AG10803 (cell line): ENCODE results near the gene CEP97.

ENCODE experiments used
- DNase-seq: peaks from one replicate; pipeline ENCODE4 v3.0.0; 2010; ENCODE audit warnings: low read depth
- H3K4me3 ChIP-seq: 2 replicates; pipeline ENCODE4 v1.5.1; 2011; ENCODE audit warnings: mild to moderate bottlenecking, low read length, control low read depth
- CTCF ChIP-seq: conservative IDR thresholded peaks from 2 replicates; pipeline ENCODE4 v1.5.1; 2011; ENCODE audit warnings: mild to moderate bottlenecking, low read length, control low read depth, inconsistent platforms

CEP97 gene

GRCh38 chr3:101806491-101806890 lies 82.1 kb downstream of the CEP97 start:
- no peak for TF ChIP-seq CTCF
- peak; percentile 11 for DNase-seq

GRCh38 chr3:101807888-101808287 lies 83.5 kb downstream of the CEP97 start:
- DNase-seq: no peak
- no peak overlapping the region for H3K4me3 ChIP-seq
- no peak for TF ChIP-seq CTCF

More at GRCh38 chr3:101806491-101806890, 82.1 kb downstream of the CEP97 start:
- H3K4me3 ChIP-seq: no peak overlapping the region

- H3K4me3 ChIP-seq: no peak overlapping the region
- peak; percentile 38 for DNase-seq
- TF ChIP-seq CTCF: peak; percentile 65
These were observed 85.0 kb downstream of the CEP97 start for GRCh38 chr3:101809178-101810021.

GRCh38 chr3:101810022-101810418 lies 85.6 kb downstream of the CEP97 start:
- no peak for TF ChIP-seq CTCF
- DNase-seq: no peak
- H3K4me3 ChIP-seq: no peak overlapping the region

GRCh38 chr3:101811875-101812274 lies 87.5 kb downstream of the CEP97 start:
- no peak overlapping the region for H3K4me3 ChIP-seq
- no peak for DNase-seq
- no peak for TF ChIP-seq CTCF

- H3K4me3 ChIP-seq: no peak overlapping the region
- DNase-seq: no peak
- TF ChIP-seq CTCF: no peak
These were observed 88.5 kb downstream of the CEP97 start for GRCh38 chr3:101812895-101813294.

GRCh38 chr3:101813817-101814440 lies 89.5 kb downstream of the CEP97 start:
- DNase-seq: peak; percentile 45
- TF ChIP-seq CTCF: peak; percentile 67
- no peak overlapping the region for H3K4me3 ChIP-seq
